HEK293 (cell line): ENCODE results near the gene CLEC2D.

Source experiments
- BCL6B ChIP-seq: fragments of 450-650 bp; formaldehyde crosslinking; IDR thresholded peaks from 2 replicates; pipeline ENCODE4 v1.5.1; 2017; ENCODE audit warnings: missing biosample characterization, missing genetic modification characterization
- KLF8 ChIP-seq: fragments of 450-650 bp; formaldehyde crosslinking; IDR thresholded peaks from 2 replicates; pipeline ENCODE4 v1.5.1; 2016; ENCODE audit warnings: missing biosample characterization, missing genetic modification characterization
- SCRT1 ChIP-seq: fragments of 450-650 bp; formaldehyde crosslinking; IDR thresholded peaks from 2 replicates; pipeline ENCODE4 v1.5.1; 2016; ENCODE audit warnings: missing biosample characterization, missing genetic modification characterization, borderline replicate concordance
- ZBTB20 ChIP-seq: fragments of 450-650 bp; formaldehyde crosslinking; IDR thresholded peaks from 2 replicates; pipeline ENCODE4 v1.5.1; 2016; ENCODE audit warnings: missing biosample characterization, missing genetic modification characterization
- ZNF114 ChIP-seq: fragments of 450-650 bp; formaldehyde crosslinking; IDR thresholded peaks from 2 replicates; pipeline ENCODE4 v1.5.0; 2017; ENCODE audit warnings: missing biosample characterization, missing genetic modification characterization
- ZNF157 ChIP-seq: fragments of 450-650 bp; formaldehyde crosslinking; IDR thresholded peaks from 2 replicates; pipeline ENCODE4 v1.5.1; 2016; ENCODE audit warnings: missing biosample characterization, missing genetic modification characterization
- ZNF16 ChIP-seq: fragments of 450-650 bp; formaldehyde crosslinking; IDR thresholded peaks from 2 replicates; pipeline ENCODE4 v1.5.1; 2016; ENCODE audit warnings: low read depth, missing biosample characterization, missing genetic modification characterization
- ZNF169 ChIP-seq: fragments of 450-650 bp; formaldehyde crosslinking; IDR thresholded peaks from 2 replicates; pipeline ENCODE4 v1.5.1; 2016; ENCODE audit warnings: missing biosample characterization, missing genetic modification characterization
- ZNF202 ChIP-seq: fragments of 450-650 bp; formaldehyde crosslinking; IDR thresholded peaks from 2 replicates; pipeline ENCODE4 v1.5.1; 2016; ENCODE audit warnings: missing biosample characterization, missing genetic modification characterization, borderline replicate concordance
- ZNF311 ChIP-seq: fragments of 450-650 bp; formaldehyde crosslinking; IDR thresholded peaks from 2 replicates; pipeline ENCODE4 v1.5.1; 2017; ENCODE audit warnings: missing biosample characterization, missing genetic modification characterization, borderline replicate concordance
- ZNF362 ChIP-seq: fragments of 450-650 bp; formaldehyde crosslinking; IDR thresholded peaks from 2 replicates; pipeline ENCODE4 v1.5.1; 2016; ENCODE audit warnings: missing biosample characterization, missing genetic modification characterization
- ZNF398 ChIP-seq: fragments of 450-650 bp; formaldehyde crosslinking; IDR thresholded peaks from 2 replicates; pipeline ENCODE4 v1.5.1; 2017; ENCODE audit warnings: missing biosample characterization, missing genetic modification characterization
- ZNF501 ChIP-seq: fragments of 450-650 bp; formaldehyde crosslinking; IDR thresholded peaks from 2 replicates; pipeline ENCODE4 v1.5.1; 2016; ENCODE audit warnings: missing biosample characterization, missing genetic modification characterization
- ZNF518A ChIP-seq: fragments of 450-650 bp; formaldehyde crosslinking; conservative IDR thresholded peaks from 2 replicates; pipeline ENCODE4 v1.5.1; 2016; ENCODE audit warnings: low read depth, missing biosample characterization, missing genetic modification characterization
- ZNF521 ChIP-seq: fragments of 450-650 bp; formaldehyde crosslinking; IDR thresholded peaks from 2 replicates; pipeline ENCODE4 v1.5.1; 2017; ENCODE audit warnings: missing biosample characterization, mild to moderate bottlenecking, missing genetic modification characterization
- ZNF530 ChIP-seq: fragments of 450-650 bp; formaldehyde crosslinking; IDR thresholded peaks from 2 replicates; pipeline ENCODE4 v1.5.1; 2016; ENCODE audit warnings: low read depth, missing biosample characterization, missing genetic modification characterization
- ZNF548 ChIP-seq: fragments of 450-650 bp; formaldehyde crosslinking; IDR thresholded peaks from 2 replicates; pipeline ENCODE4 v1.5.1; 2016; ENCODE audit warnings: missing biosample characterization, missing genetic modification characterization
- ZNF585B ChIP-seq: fragments of 450-650 bp; formaldehyde crosslinking; IDR thresholded peaks from 2 replicates; pipeline ENCODE4 v1.5.1; 2016; ENCODE audit warnings: missing biosample characterization, missing genetic modification characterization
- ZNF624 ChIP-seq: fragments of 450-650 bp; formaldehyde crosslinking; IDR thresholded peaks from 2 replicates; pipeline ENCODE4 v1.5.1; 2017; ENCODE audit warnings: missing biosample characterization, missing genetic modification characterization
- ZNF658 ChIP-seq: fragments of 450-650 bp; formaldehyde crosslinking; IDR thresholded peaks from 2 replicates; pipeline ENCODE4; 2016; ENCODE audit warnings: missing biosample characterization, missing genetic modification characterization
- ZNF704 ChIP-seq: fragments of 450-650 bp; formaldehyde crosslinking; IDR thresholded peaks from 2 replicates; pipeline ENCODE4 v1.5.1; 2016; ENCODE audit warnings: missing biosample characterization, missing genetic modification characterization
- ZSCAN18 ChIP-seq: fragments of 450-650 bp; formaldehyde crosslinking; IDR thresholded peaks from 2 replicates; pipeline ENCODE4 v1.5.1; 2016; ENCODE audit warnings: missing biosample characterization, missing genetic modification characterization
- ZSCAN4 ChIP-seq: fragments of 450-650 bp; formaldehyde crosslinking; IDR thresholded peaks from 2 replicates; pipeline ENCODE4 v1.5.1; 2017; ENCODE audit warnings: missing biosample characterization, missing genetic modification characterization

Gene CLEC2D

GRCh38 chr12:9647825-9648700, 21.4 kb upstream of the CLEC2D start (continued):
- no peak for TF ChIP-seq ZNF114 (tag by site-specific recombination)
- no peak for TF ChIP-seq ZNF157 (tag by site-specific recombination)
- TF ChIP-seq KLF8 (tag by site-specific recombination), result peak; percentile 87
- TF ChIP-seq ZNF585B (tag by site-specific recombination), result no peak
- TF ChIP-seq ZSCAN4 (tag by site-specific recombination), result no peak
- 0 out of 2 replicates have a peak, but pooled peaks have one; percentile 52 for TF ChIP-seq ZNF362
- TF ChIP-seq ZSCAN18 (tag by site-specific recombination), result no peak
- 0 out of 2 replicates have a peak, but pooled peaks have one; percentile 36 for TF ChIP-seq SCRT1 (tag by site-specific recombination)
- TF ChIP-seq ZNF16 (tag by site-specific recombination), result no peak
- no peak for TF ChIP-seq ZNF624
- TF ChIP-seq ZNF548, result no peak
- TF ChIP-seq BCL6B, result no peak
- no peak for TF ChIP-seq ZNF658 (tag by site-specific recombination)
- TF ChIP-seq ZNF398 (tag by site-specific recombination), result peak; percentile 87
- TF ChIP-seq ZNF311, result no peak
- no peak for TF ChIP-seq ZNF530 (tag by site-specific recombination)
- no peak for TF ChIP-seq ZNF521 (tag by site-specific recombination)
- TF ChIP-seq ZNF501 (tag by site-specific recombination), result peak; percentile 14; the same call in 1 of the 2 replicates
- TF ChIP-seq ZBTB20 (tag by site-specific recombination), result peak; percentile 65; the same call in 1 of the 2 replicates
- no peak for TF ChIP-seq ZNF202 (tag by site-specific recombination)
- no peak for TF ChIP-seq ZNF169 (tag by site-specific recombination)
- peak; percentile 77 for TF ChIP-seq ZNF518A (tag by site-specific recombination)
- TF ChIP-seq ZNF704 (tag by site-specific recombination), result no peak
